Activated CD8-positive, alpha-beta memory T cell treated with anti-CD3 and anti-CD28 coated beads, Interleukin-2, amount 10 ng/mL, durations not matched to agents 7 days and 5 days (primary cell): ENCODE results near the gene PRKCB. TPM values are rescaled to one million over a fixed set of nuclear protein-coding genes. Genes with fewer than 3 reads are reported as not detected.
"Not testable (repeated sequence)": the region's sequence is repeated elsewhere in the genome, so short reads cannot be mapped to it uniquely, and the experiment has no call there.

ENCODE experiments used
- ATAC-seq: fragments of 150-1000 bp; cut with Tn5 transposase; one replicate; pipeline ENCODE4 v1.10.0; 2021; ENCODE audit warnings: moderate library complexity
- CTCF ChIA-PET: fragments of 350-600 bp; sonication (Branson Sonifier 250); formaldehyde crosslinking; loops from one replicate; lab custom pipeline; 2021; ENCODE audit warnings: antibody characterized with exemption; lab: Charles Lee
- DNase-seq: peaks from one replicate; pipeline ENCODE4 v3.0.0-alpha.2; 2020
- H3K27ac Mint-ChIP-seq: one replicate; pipeline ENCODE4 v1.8.0; 2021; ENCODE audit warnings: mild to moderate bottlenecking, mixed read lengths
- H3K27me3 Mint-ChIP-seq: one replicate; pipeline ENCODE4 v1.8.0; 2021; ENCODE audit warnings: mixed read lengths
- H3K36me3 Mint-ChIP-seq: one replicate; pipeline ENCODE4 v1.8.0; 2021; ENCODE audit warnings: mild to moderate bottlenecking, mixed read lengths
- H3K4me1 Mint-ChIP-seq: one replicate; pipeline ENCODE4 v1.8.0; 2021; ENCODE audit warnings: mixed read lengths
- H3K4me3 Mint-ChIP-seq: one replicate; pipeline ENCODE4 v1.8.0; 2021; ENCODE audit warnings: mild to moderate bottlenecking, moderate library complexity, mixed read lengths
- H3K9me3 Mint-ChIP-seq: one replicate; pipeline ENCODE4 v1.8.0; 2022; ENCODE audit warnings: low read depth, mixed read lengths
- total RNA-seq, 2 experiments: library from RNA; stranded (reverse); gene quantifications; one replicate each; pipeline ENCODE4 v1.2.3, GENCODE V29; 2021

The PRKCB gene
- total RNA-seq, 2 experiments from 2014 or later, result 98.5 to 125 TPM

GRCh38 chr16:24022797-24023196, 187.0 kb downstream of the PRKCB start:
- no peak for ATAC-seq

DNA sequence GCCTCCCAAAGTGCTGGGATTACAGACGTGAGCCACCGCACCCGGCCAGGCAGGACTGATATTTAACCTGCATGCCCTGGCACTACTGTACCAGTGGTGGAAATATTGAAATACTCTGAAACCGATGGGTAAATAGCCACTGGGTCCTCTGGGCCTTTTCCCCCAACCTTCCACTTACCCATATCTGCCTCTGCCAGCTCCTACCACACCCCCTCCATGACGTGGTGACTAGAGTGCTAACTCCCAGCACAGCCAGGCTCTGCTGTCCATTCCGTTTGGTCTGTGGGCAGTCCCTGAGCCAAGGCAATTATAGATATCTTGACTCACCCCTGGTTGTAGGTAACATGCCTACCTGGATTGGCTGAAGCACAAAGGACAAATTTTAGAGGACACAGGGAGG, 187.8 kb downstream of the PRKCB start:
- CTCF ChIA-PET, result interaction anchor here (1.3 to 1.8 kb wide), 2 partner anchors 13 kb away, joined by 3 to 7 read pairs; no protein-coding TSS in a partner anchor
- Mint-ChIP-seq H3K4me3 (no peak overlapping the region), H3K27ac (no peak overlapping the region), H3K9me3 (no peaks in the 10 kb centered on the region), H3K4me1 (peaks cover 24% of the 10 kb centered on the region), H3K36me3 (peaks cover 9% of the 10 kb centered on the region), H3K27me3 (no peaks in the 10 kb centered on the region)
- DNase-seq (no peak), ATAC-seq (no peak)

More at GRCh38 chr16:24022797-24023196, 187.0 kb downstream of the PRKCB start:
- Mint-ChIP-seq H3K4me3 (no peak overlapping the region), H3K36me3 (peaks cover 8% of the 10 kb centered on the region), H3K4me1 (peaks cover 24% of the 10 kb centered on the region), H3K9me3 (no peaks in the 10 kb centered on the region), H3K27me3 (no peaks in the 10 kb centered on the region), H3K27ac (no peak overlapping the region)
- CTCF ChIA-PET, result interaction anchor here (1.8 kb wide), 1 partner anchor 12 kb away, joined by 7 read pairs; no protein-coding TSS in a partner anchor
- no peak for DNase-seq

- Mint-ChIP-seq H3K4me3 (no peak overlapping the region), H3K9me3 (no peaks in the 10 kb centered on the region), H3K27me3 (no peaks in the 10 kb centered on the region), H3K4me1 (peaks cover 20% of the 10 kb centered on the region), H3K36me3 (peaks cover 13% of the 10 kb centered on the region), H3K27ac (no peak overlapping the region)
- no peak for ATAC-seq
- no peak for DNase-seq
- CTCF ChIA-PET, result interaction anchor here (1.3 kb wide), 1 partner anchor 12 kb away, joined by 3 read pairs; no protein-coding TSS in a partner anchor
Observed at GRCh38 chr16:24024971-24025370, 189.2 kb downstream of the PRKCB start.

DNA sequence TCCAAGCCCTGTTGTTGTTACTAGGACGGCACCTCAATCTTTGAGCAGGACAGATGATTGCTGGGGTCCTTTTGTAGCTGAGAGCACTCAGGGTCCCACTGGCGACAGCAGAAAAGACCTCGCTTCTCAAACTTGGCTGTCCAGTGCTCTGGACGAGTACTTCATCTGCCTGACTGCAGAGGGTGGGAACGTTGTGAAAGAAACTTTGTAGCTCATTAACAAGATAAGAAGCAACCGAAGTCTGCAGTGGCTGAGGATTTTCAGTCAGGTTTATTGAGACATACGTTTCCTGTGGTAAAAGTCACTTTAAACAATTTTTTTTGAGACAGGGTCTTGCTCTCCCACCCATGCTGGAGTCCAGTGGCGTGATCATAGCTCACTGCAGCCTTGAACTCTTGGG, 191.7 kb downstream of the PRKCB start:
- Mint-ChIP-seq H3K27me3 (no peaks in the 10 kb centered on the region), H3K36me3 (peaks cover 20% of the 10 kb centered on the region), H3K9me3 (no peaks in the 10 kb centered on the region), H3K4me1 (peaks cover 25% of the 10 kb centered on the region), H3K27ac (no peak overlapping the region), H3K4me3 (no peak overlapping the region)
- CTCF ChIA-PET, result interaction anchor here (0.8 to 1.9 kb wide), 4 partner anchors 8 to 17 kb away, joined by 3 to 7 read pairs (median 3); no protein-coding TSS in a partner anchor
- DNase-seq, result no peak
- ATAC-seq, result no peak

DNA sequence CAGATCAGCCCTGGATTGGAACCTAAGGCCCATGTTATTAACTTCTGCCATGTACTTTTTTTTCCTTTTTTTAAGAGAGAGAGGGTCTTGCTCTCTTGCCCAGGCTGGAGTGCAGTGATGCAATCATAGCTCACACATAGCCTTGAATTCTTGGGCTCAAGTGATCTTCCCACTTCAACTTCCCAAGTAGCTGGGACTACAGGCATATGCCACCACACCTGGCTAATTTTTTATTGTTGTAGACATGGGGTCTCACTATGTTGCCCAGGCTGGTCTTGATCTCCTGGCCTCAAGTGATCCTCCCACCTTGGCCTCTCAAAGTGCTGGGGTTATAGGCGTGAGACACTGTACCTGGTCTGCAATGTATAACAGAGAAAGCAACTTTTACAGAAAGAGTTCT, 194.1 kb downstream of the PRKCB start:
- H3K27me3 Mint-ChIP-seq, DNase-seq, H3K4me3 Mint-ChIP-seq, ATAC-seq, H3K9me3 Mint-ChIP-seq, H3K27ac Mint-ChIP-seq: not testable (repeated sequence)
- Mint-ChIP-seq H3K36me3 (peaks cover 31% of the 10 kb centered on the region), H3K4me1 (peaks cover 44% of the 10 kb centered on the region)
- CTCF ChIA-PET, result interaction anchor here (1.5 kb wide), 1 partner anchor 14 kb away, joined by 3 read pairs; no protein-coding TSS in a partner anchor

DNA sequence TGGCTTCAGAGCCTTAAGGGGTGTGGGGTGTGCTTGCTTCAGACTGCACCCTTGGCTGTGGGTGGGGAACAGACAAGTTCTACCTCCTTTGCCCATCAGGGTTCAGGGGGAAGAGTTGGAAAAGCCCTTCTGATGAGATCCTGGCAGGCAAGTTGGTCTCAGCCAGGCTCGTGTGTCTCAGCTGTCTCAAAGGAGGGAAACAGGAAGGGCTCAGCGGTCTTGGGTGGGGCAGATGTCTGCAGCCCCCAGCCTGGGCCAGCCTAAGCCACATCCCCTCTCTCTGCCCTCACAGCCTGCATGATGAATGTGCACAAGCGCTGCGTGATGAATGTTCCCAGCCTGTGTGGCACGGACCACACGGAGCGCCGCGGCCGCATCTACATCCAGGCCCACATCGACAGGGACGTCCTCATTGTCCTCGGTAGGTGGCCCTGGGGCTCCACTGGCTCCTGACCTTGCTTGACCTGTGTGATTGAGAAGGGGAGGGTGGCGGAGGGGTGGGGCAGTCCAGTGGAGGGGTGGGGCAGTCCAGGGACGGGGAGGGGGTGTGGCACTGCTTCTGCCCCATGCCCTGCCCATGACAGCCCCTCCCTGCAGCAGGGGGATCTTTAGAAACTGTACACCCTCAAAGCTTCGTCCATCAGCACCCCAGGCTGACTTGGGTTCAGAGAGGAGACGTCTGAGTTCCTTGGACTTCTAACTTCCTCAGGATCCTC, 199.5 kb downstream of the PRKCB start:
- peak; percentile 84 for DNase-seq
- Mint-ChIP-seq H3K4me1 (peaks cover 55% of the 10 kb centered on the region), H3K27me3 (no peaks in the 10 kb centered on the region), H3K27ac (peak overlapping the region; percentile 81), H3K9me3 (no peaks in the 10 kb centered on the region), H3K36me3 (peaks cover 38% of the 10 kb centered on the region), H3K4me3 (peak overlapping the region; percentile 24)
- CTCF ChIA-PET, result interaction anchor here (1.1 to 8.4 kb wide), 12 partner anchors 8 to 469 kb away, joined by 3 to 108 read pairs (median 6); no protein-coding TSS in a partner anchor
- peak; percentile 84 for ATAC-seq

DNA sequence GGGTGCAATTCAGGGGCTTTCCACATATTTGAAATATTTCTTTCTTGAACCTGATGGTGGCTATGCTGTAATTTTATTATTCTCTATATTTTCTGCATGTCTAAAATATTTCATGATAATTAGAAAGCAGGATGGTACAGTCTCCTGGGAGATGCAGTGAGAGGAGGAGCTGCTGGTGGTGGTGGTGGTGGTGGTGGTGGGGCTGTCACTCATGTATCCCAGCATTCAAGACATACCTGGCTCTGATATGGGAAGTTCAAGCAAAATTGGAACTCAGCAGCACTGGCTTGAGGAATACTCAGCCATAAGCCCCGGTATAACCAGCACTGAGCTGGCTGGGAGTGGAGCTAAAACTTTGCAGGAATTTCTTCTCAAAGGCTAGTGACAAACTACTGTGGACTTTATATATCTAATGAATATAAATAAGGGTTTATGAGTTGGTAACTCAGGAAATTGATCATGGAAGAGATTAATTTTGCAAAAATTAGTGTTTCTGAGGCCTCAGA, 200.3 kb downstream of the PRKCB start:
- Mint-ChIP-seq H3K9me3 (no peaks in the 10 kb centered on the region), H3K4me1 (peaks cover 51% of the 10 kb centered on the region), H3K4me3 (no peak overlapping the region), H3K36me3 (peaks cover 38% of the 10 kb centered on the region), H3K27ac (no peak overlapping the region), H3K27me3 (no peaks in the 10 kb centered on the region)
- no peak for DNase-seq
- no peak for ATAC-seq
- CTCF ChIA-PET, result interaction anchor here (0.7 to 8.4 kb wide), 20 partner anchors 9 to 464 kb away, joined by 3 to 108 read pairs (median 4); no protein-coding TSS in a partner anchor

DNA sequence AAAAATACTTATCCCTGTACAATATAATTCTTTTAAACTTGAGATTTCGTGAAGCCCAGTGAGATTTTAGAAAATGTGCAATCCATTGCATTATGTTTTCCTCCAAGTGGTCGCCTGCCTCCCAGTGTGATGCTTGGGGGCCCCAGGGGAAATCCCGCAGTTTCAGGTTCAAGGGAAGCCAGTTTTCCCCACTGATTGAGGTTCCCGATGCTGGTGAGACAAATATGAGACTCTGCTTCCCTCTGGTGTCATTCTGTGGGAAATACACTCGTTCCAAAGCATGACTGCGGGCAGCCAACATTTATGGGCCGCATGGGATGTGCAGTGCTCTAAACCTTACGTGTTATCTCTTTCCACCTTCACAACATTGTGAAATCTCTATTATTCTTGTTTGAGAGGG, 200.8 kb downstream of the PRKCB start:
- Mint-ChIP-seq H3K36me3 (peaks cover 33% of the 10 kb centered on the region), H3K27ac (peak overlapping the region; percentile 28), H3K9me3 (no peaks in the 10 kb centered on the region), H3K27me3 (no peaks in the 10 kb centered on the region), H3K4me3 (no peak overlapping the region), H3K4me1 (peaks cover 45% of the 10 kb centered on the region)
- no peak for DNase-seq
- peak; percentile 32 for ATAC-seq
- CTCF ChIA-PET, result interaction anchor here (0.7 to 8.4 kb wide), 25 partner anchors 12 to 468 kb away, joined by 3 to 108 read pairs (median 3); partner anchors contain the start of gene PRKCB

DNA sequence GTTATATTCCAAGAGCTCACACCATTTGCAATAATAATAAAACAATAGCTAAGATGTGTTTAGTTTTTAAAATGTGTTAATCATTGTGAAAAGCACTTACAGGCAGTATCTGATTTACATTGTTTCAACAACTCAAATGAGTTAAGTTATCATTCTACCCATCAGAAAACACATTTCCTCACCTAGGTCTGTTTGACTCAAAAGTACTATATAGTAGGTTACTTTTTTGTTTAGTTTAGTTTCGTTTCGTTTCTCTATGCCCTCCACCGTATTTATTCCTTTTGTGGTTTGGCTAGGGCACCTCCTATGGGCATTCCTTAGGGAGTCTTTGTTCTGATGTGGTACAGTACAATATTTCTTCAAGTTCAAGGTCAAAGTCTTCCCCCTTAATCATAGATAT, 201.6 kb downstream of the PRKCB start:
- Mint-ChIP-seq H3K4me1 (peaks cover 43% of the 10 kb centered on the region), H3K27me3 (no peaks in the 10 kb centered on the region), H3K27ac (no peak overlapping the region), H3K4me3 (no peak overlapping the region), H3K36me3 (peaks cover 26% of the 10 kb centered on the region), H3K9me3 (no peaks in the 10 kb centered on the region)
- CTCF ChIA-PET, result interaction anchor here (0.7 to 8.4 kb wide), 13 partner anchors 13 to 467 kb away, joined by 3 to 108 read pairs (median 4); partner anchors contain the start of gene PRKCB
- no peak for DNase-seq
- no peak for ATAC-seq

GRCh38 chr16:24041834-24042631, 206.2 kb downstream of the PRKCB start:
- no peak overlapping the region for H3K4me3 Mint-ChIP-seq
- no peak overlapping the region for H3K27ac Mint-ChIP-seq
- no peaks in the 10 kb centered on the region for H3K9me3 Mint-ChIP-seq
- H3K27me3 Mint-ChIP-seq, result no peaks in the 10 kb centered on the region
- H3K36me3 Mint-ChIP-seq, result peaks cover 13% of the 10 kb centered on the region
- peaks cover 7% of the 10 kb centered on the region for H3K4me1 Mint-ChIP-seq
- ATAC-seq (peak; percentile 94), DNase-seq (peak; percentile 87)
- CTCF ChIA-PET, result interaction anchor here (0.6 to 3.8 kb wide), 24 partner anchors 9 to 482 kb away, joined by 3 to 33 read pairs (median 4); no protein-coding TSS in a partner anchor

DNA sequence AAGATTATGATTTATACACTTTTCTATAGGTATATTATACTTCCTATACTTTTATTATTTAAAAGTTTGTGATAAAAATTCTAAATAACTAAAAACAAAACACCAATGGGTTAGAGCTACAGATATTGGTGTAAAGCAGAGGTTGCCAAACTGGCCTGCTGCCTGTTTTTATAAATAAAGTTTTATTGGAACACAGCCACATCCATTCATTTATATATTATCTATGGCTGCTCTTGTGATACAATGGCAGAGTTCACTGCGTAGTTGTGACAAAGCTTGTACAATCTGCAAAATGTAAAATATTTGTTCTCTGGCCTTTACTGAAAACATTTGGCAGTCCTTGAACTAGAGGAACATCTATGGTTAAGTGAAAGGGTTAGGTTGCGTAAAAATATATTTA, 208.7 kb downstream of the PRKCB start:
- Mint-ChIP-seq H3K27ac (no peak overlapping the region), H3K27me3 (no peaks in the 10 kb centered on the region), H3K4me1 (peaks cover 15% of the 10 kb centered on the region), H3K9me3 (no peaks in the 10 kb centered on the region), H3K4me3 (no peak overlapping the region), H3K36me3 (peaks cover 6% of the 10 kb centered on the region)
- DNase-seq (no peak), ATAC-seq (no peak)
- CTCF ChIA-PET, result interaction anchor here (0.6 to 2.9 kb wide), 4 partner anchors 34 to 465 kb away, joined by 3 to 12 read pairs (median 4); no protein-coding TSS in a partner anchor

DNA sequence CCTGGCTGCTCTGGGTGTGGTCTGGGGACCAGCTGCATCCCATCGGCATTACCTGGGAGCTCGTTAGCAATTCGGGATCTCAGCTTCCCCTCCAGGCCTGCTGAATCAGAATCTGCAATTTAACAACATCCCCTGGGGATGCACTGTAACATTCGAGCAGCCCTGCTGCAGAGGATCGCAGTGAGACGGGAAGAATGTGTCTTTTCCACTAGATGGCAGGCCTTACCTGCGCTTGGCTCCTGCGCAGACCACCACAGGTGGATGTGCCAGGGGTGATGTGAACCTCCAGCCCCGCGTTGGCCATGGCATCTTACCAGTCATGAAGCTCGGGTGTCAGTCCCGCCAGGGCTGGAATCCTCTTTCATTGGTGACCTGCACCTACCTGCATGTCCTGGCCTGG, 209.9 kb downstream of the PRKCB start:
- DNase-seq (no peak), ATAC-seq (no peak)
- Mint-ChIP-seq H3K27me3 (no peaks in the 10 kb centered on the region), H3K9me3 (no peaks in the 10 kb centered on the region), H3K4me3 (no peak overlapping the region), H3K36me3 (peaks cover 9% of the 10 kb centered on the region), H3K4me1 (peaks cover 20% of the 10 kb centered on the region), H3K27ac (no peak overlapping the region)
- CTCF ChIA-PET, result interaction anchor here (0.7 to 2.9 kb wide), 2 partner anchors 207 to 459 kb away, joined by 3 to 12 read pairs; no protein-coding TSS in a partner anchor
